GM06990 (cell line): ENCODE measurements around the gene ABCC9.

Experiments used
- DNase-seq: peaks from one replicate; pipeline ENCODE4 v3.0.0-alpha.2; 2011; ENCODE audit not compliant: insufficient read length; ENCODE audit errors: extremely low read depth
- H3K27me3 ChIP-seq: replicated peaks from 2 replicates; pipeline ENCODE4 v1.6.0; 2011; ENCODE audit warnings: low read length; ENCODE audit not compliant: control insufficient read depth, insufficient read depth
- H3K36me3 ChIP-seq: 2 replicates; pipeline ENCODE4 v1.5.1; 2011; ENCODE audit warnings: low read length; ENCODE audit not compliant: control insufficient read depth, insufficient read depth
- H3K4me3 ChIP-seq: replicated peaks from 2 replicates; pipeline ENCODE4 v1.5.1; 2011; ENCODE audit warnings: low read depth, mild to moderate bottlenecking, control low read depth, low read length
- TF ChIP-seq, protein P1 (sequence below): IDR thresholded peaks from 2 replicates; pipeline ENCODE4 v1.5.1; 2011; ENCODE audit warnings: low read length, control low read depth, mild to moderate bottlenecking, inconsistent platforms; ENCODE audit not compliant: insufficient read depth, poor library complexity, severe bottlenecking

The ABCC9 gene

DNA sequence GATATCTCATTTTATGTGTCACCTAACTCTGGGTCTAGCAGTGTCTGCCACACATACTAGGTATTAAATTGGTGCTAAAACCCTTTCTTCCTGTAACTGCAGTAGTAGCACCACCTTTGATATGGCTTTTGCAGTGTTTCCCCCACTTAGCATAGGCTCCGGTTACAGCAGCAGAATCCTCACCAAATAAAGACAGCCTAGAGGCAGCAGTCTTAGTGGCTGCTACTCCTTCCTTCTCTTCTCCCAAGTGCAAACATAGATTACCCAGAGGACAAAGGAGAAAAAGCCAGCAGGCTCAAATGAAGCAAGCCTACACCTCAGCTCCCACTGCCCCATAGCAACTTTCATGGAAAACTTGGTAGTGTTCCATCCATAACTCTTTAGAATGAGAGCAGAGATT is 30.1 kb upstream of the ABCC9 start:
- Histone ChIP-seq H3K4me3 (no peak overlapping the region), H3K27me3 (no peaks in the 10 kb centered on the region), H3K36me3 (no peaks in the 10 kb centered on the region)
- no peak for DNase-seq
- TF ChIP-seq, protein P1, sequence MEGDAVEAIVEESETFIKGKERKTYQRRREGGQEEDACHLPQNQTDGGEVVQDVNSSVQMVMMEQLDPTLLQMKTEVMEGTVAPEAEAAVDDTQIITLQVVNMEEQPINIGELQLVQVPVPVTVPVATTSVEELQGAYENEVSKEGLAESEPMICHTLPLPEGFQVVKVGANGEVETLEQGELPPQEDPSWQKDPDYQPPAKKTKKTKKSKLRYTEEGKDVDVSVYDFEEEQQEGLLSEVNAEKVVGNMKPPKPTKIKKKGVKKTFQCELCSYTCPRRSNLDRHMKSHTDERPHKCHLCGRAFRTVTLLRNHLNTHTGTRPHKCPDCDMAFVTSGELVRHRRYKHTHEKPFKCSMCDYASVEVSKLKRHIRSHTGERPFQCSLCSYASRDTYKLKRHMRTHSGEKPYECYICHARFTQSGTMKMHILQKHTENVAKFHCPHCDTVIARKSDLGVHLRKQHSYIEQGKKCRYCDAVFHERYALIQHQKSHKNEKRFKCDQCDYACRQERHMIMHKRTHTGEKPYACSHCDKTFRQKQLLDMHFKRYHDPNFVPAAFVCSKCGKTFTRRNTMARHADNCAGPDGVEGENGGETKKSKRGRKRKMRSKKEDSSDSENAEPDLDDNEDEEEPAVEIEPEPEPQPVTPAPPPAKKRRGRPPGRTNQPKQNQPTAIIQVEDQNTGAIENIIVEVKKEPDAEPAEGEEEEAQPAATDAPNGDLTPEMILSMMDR, result no peak

DNA sequence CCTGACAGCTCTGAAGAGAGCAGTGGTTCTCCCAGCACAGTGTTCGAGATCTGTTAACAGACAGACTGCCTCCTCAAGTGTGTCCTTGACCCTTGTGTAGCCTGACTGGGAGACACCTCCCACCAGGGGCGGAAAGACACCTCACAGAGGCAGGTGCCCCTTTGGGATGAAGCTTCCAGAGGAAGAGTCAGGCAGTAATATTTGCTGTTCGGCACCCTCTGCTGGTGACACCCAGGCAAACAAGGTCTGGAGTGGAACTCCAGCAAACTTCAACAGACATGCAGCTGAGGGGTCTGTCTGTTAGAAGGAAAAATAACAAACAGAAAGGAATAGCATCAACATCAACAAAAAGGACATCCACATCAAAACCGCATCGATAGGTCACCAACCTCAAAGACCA is 21.6 kb upstream of the ABCC9 start:
- no peaks in the 10 kb centered on the region for H3K36me3 ChIP-seq
- no peaks in the 10 kb centered on the region for H3K27me3 ChIP-seq
- no peak for DNase-seq
- no peak overlapping the region for H3K4me3 ChIP-seq
- TF ChIP-seq, protein P1, result no peak

GRCh38 chr12:21962236-21962635 is 21.0 kb upstream of the ABCC9 start:
- DNase-seq, result no peak
- no peak overlapping the region for H3K4me3 ChIP-seq
- H3K36me3 ChIP-seq, result no peaks in the 10 kb centered on the region
- no peaks in the 10 kb centered on the region for H3K27me3 ChIP-seq
- TF ChIP-seq, protein P1, result no peak

DNA sequence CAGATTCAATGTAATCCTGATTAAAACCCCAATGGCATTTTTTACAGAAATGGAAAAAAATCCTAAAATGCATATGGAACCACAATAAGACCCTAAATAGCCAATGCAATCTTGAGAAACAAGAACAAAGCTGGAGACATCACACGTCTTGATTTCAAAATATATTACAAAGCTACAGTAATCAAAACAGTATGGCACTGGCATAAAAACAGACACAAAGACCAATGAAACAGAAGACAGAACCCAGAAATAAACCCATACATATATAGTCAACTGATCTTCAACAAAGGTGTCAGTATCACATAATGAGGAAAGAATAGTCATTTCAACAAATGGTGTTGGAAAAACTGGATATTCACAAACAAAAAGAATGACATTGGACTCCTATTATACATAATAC is 9.4 kb upstream of the ABCC9 start:
- Histone ChIP-seq H3K36me3 (no peaks in the 10 kb centered on the region), H3K27me3 (no peaks in the 10 kb centered on the region), H3K4me3 (no peak overlapping the region)
- TF ChIP-seq, protein P1, result no peak
- DNase-seq, result no peak

DNA sequence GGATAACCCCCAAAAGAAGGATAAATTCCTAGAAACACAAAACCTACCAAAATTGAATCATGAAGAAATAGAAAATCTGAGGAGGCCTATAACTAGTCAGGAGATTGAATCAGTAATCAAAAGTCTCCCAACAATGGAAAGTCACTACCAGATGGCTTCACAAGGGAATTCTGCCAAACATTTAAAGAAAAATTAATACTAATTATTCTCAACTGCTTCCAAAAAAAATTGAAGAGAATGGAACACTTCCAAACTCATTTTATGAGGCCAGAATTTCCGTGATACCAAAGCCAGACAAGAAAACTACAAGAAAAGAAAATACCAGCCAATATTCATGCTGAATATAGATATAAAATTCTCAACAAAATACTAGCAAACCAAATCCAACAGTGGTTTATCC is 7.8 kb upstream of the ABCC9 start:
- no peak for DNase-seq
- H3K36me3 ChIP-seq, result no peaks in the 10 kb centered on the region
- TF ChIP-seq, protein P1, result no peak
- no peak overlapping the region for H3K4me3 ChIP-seq
- H3K27me3 ChIP-seq, result no peaks in the 10 kb centered on the region

DNA sequence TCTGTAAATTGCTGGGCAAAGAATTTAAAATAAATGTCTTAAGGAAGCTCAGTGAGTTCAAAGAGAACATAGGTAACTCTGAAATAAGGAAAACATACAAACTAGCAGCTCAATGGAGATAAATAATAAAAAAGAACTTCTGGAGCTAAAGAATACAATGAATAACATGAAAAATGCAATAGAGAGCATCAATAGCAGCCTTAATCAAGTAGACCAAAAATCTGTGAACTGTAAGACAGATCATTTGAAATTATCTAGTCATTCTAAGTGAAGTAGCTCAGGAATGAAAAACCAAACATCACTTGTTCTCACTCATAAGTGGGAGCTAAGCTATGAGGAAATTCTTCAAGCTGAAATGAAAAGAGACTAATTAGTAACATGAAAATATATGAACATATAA is 5.8 kb upstream of the ABCC9 start:
- TF ChIP-seq, protein P1, result no peak

More for the DNA sequence above, 5.8 kb upstream of the ABCC9 start:
- H3K36me3 ChIP-seq, result no peaks in the 10 kb centered on the region
- H3K27me3 ChIP-seq, result no peaks in the 10 kb centered on the region
- no peak for DNase-seq
- no peak overlapping the region for H3K4me3 ChIP-seq
